ENCODE measurements around the gene MARK2.

- no peak for TF ChIP-seq CTCF (IDR thresholded peaks at IDR 0.05)
- TF ChIP-seq POLR2A (IDR thresholded peaks at IDR 0.05), result no peak
- no peak for TF ChIP-seq POLR2AphosphoS5 (IDR thresholded peaks at IDR 0.05)
- no peak for TF ChIP-seq EP300 (IDR thresholded peaks at IDR 0.05)
These were observed 68.2 kb downstream of the MARK2 start for GRCh38 chr11:63907063-63907462.
